GM12864 (cell line): ENCODE measurements around the gene TTC29.
"Not testable (repeated sequence)": the region's sequence is repeated elsewhere in the genome, so short reads cannot be mapped to it uniquely, and the experiment has no call there.

Experiments used
- DNase-seq: peaks from one replicate; pipeline ENCODE4 v3.0.0-alpha.2; 2011; ENCODE audit warnings: low read depth
- H3K4me3 ChIP-seq: 2 replicates; pipeline ENCODE4 v1.5.1; 2011; ENCODE audit warnings: mild to moderate bottlenecking, low read depth, low read length, control low read depth
- CTCF ChIP-seq: IDR thresholded peaks from 2 replicates; pipeline ENCODE4 v1.5.1; 2011; ENCODE audit warnings: low read depth, mild to moderate bottlenecking, moderate library complexity, low read length, control low read depth, inconsistent platforms; ENCODE audit errors: missing control alignments

The TTC29 gene

GRCh38 chr4:146762016-146762415 lies 183.6 kb downstream of the TTC29 start:
- TF ChIP-seq CTCF: no peak
- no peak for DNase-seq
- H3K4me3 ChIP-seq: no peak overlapping the region

- no peak for DNase-seq
- no peak for TF ChIP-seq CTCF
Observed at GRCh38 chr4:146742416-146742815, 203.2 kb downstream of the TTC29 start.

GRCh38 chr4:146739182-146739581 lies 206.5 kb downstream of the TTC29 start:
- TF ChIP-seq CTCF: no peak
- DNase-seq: no peak
- H3K4me3 ChIP-seq: no peak overlapping the region

More at GRCh38 chr4:146742416-146742815, 203.2 kb downstream of the TTC29 start:
- H3K4me3 ChIP-seq: no peak overlapping the region

GRCh38 chr4:146723519-146723918 lies 222.1 kb downstream of the TTC29 start:
- H3K4me3 ChIP-seq, DNase-seq: not testable (repeated sequence)

GRCh38 chr4:146709956-146710355 lies 235.7 kb downstream of the TTC29 start:
- no peak for DNase-seq
- no peak for TF ChIP-seq CTCF

GRCh38 chr4:146699910-146700309 lies 245.8 kb downstream of the TTC29 start:
- no peak for DNase-seq
- TF ChIP-seq CTCF: no peak
- H3K4me3 ChIP-seq: no peak overlapping the region

More at GRCh38 chr4:146709956-146710355, 235.7 kb downstream of the TTC29 start:
- H3K4me3 ChIP-seq: no peak overlapping the region

GRCh38 chr4:146674829-146675570 lies 270.7 kb downstream of the TTC29 start:
- H3K4me3 ChIP-seq: no peak overlapping the region
- no peak for DNase-seq
- TF ChIP-seq CTCF: no peak

- not testable (repeated sequence) for H3K4me3 ChIP-seq, DNase-seq
Observed at GRCh38 chr4:146663968-146664311, 281.7 kb downstream of the TTC29 start.
